Measurements from ENCODE around the gene CALM3. TPM values are rescaled to one million over a fixed set of nuclear protein-coding genes. Genes with fewer than 3 reads are reported as not detected.

Gene CALM3
- total RNA-seq, 4 donors from 2014 or later = 128 to 193 (median 163) TPM

GRCh38 chr19:46622118-46622446 is 21.0 kb downstream of the CALM3 start:
- Histone ChIP-seq H3K36me3 (no peaks in the 10 kb centered on the region), H3K4me3 (no peak overlapping the region), H3K27me3 (no peaks in the 10 kb centered on the region), H3K4me1 (peaks cover 3 to 96% (median 65%) of the 10 kb centered on the region in 3 donors), H3K27ac (peak overlapping the region in 1 of 4 donors; percentile 87), H3K9me3 (no peaks in the 10 kb centered on the region)
- TF ChIP-seq POLR2AphosphoS5 (IDR thresholded peaks at IDR 0.05) = no peak
- TF ChIP-seq CTCF (IDR thresholded peaks at IDR 0.05) = no peak
- TF ChIP-seq EP300 (IDR thresholded peaks at IDR 0.05) = no peak
- no peak for TF ChIP-seq POLR2A (IDR thresholded peaks at IDR 0.05)
- WGBS, 2 donors (ENCODE audit: low coverage in 1 of 2) = 17 to 70% methylated on average over 1 to 4 of the region's 7 CpGs
- ATAC-seq = no peak

GRCh38 chr19:46623915-46624502 is 22.9 kb downstream of the CALM3 start:
- no peak for TF ChIP-seq CTCF (IDR thresholded peaks at IDR 0.05)
- no peak for TF ChIP-seq POLR2A (IDR thresholded peaks at IDR 0.05)
- no peak for TF ChIP-seq POLR2AphosphoS5 (IDR thresholded peaks at IDR 0.05)
- no peak for TF ChIP-seq EP300 (IDR thresholded peaks at IDR 0.05)
- Histone ChIP-seq H3K27me3 (no peaks in the 10 kb centered on the region), H3K9me3 (no peaks in the 10 kb centered on the region), H3K36me3 (no peaks in the 10 kb centered on the region), H3K4me1 (peaks cover 3 to 76% (median 53%) of the 10 kb centered on the region in 3 donors), H3K27ac (peak overlapping the region in 3 of 4 donors; percentile 80 to 86 (median 82)), H3K4me3 (peak overlapping the region in 1 of 2 donors; percentile 27)
- 74 to 88% methylated on average over 3 to 11 of the region's 35 CpGs for WGBS, 2 donors (ENCODE audit: low coverage in 1 of 2)
- ATAC-seq = no peak

- peak; percentile 87 for ATAC-seq
- 20 to 42% methylated on average over 10 to 11 of the region's 13 CpGs for WGBS, 2 donors (ENCODE audit: low coverage in 1 of 2)
- peaks cover 3 to 65% (median 45%) of the 10 kb centered on the region in 3 donors for H3K4me1 ChIP-seq
- H3K27ac ChIP-seq = peak within 1 kb of the TSS; percentile 20 to 86 (median 81)
- H3K4me3 ChIP-seq = peak within 1 kb of the TSS in 1 of 2 donors; percentile 27
- no peaks in the 10 kb centered on the region for H3K27me3 ChIP-seq
- TF ChIP-seq POLR2AphosphoS5 (IDR thresholded peaks at IDR 0.05) (peak; percentile 75), CTCF (IDR thresholded peaks at IDR 0.05) (peak in 1 of 4 experiments; percentile 7), EP300 (IDR thresholded peaks at IDR 0.05) (no peak), POLR2A (IDR thresholded peaks at IDR 0.05) (no peak)
- H3K9me3 ChIP-seq = no peaks in the 10 kb centered on the region
- no peaks in the 10 kb centered on the region for H3K36me3 ChIP-seq
Observed at GRCh38 chr19:46624958-46625661, 24.0 kb downstream of the CALM3 start, which contains the start of gene PTGIR. Gene PTGIR, minus strand, starts transcription at chr19:46625089. Its CDS starts 864 bp downstream, at chr19:46624225.

GRCh38 chr19:46625731-46626130 is 24.6 kb downstream of the CALM3 start:
- Histone ChIP-seq H3K9me3 (no peaks in the 10 kb centered on the region), H3K27me3 (no peaks in the 10 kb centered on the region), H3K27ac (peak overlapping the region in 3 of 4 donors; percentile 80 to 86 (median 82)), H3K4me3 (no peak overlapping the region), H3K36me3 (no peaks in the 10 kb centered on the region), H3K4me1 (peaks cover 3 to 61% (median 39%) of the 10 kb centered on the region in 3 donors)
- WGBS, 2 donors (ENCODE audit: low coverage in 1 of 2) = 76 to 100% methylated on average over 1 to 12 of the region's 12 CpGs
- no peak for ATAC-seq
- TF ChIP-seq POLR2A (IDR thresholded peaks at IDR 0.05) = no peak
- no peak for TF ChIP-seq CTCF (IDR thresholded peaks at IDR 0.05)
- TF ChIP-seq POLR2AphosphoS5 (IDR thresholded peaks at IDR 0.05) = no peak
- no peak for TF ChIP-seq EP300 (IDR thresholded peaks at IDR 0.05)
